SK-N-DZ (cell line): ENCODE results near the gene KCNJ6.
"Not testable (repeated sequence)": the region's sequence is repeated elsewhere in the genome, so short reads cannot be mapped to it uniquely, and the experiment has no call there.

Source experiments
- DNase-seq: peaks from one replicate; pipeline ENCODE4 v3.0.0-alpha.2; 2015; ENCODE audit warnings: low spot score

The KCNJ6 gene

GRCh38 chr21:37780991-37781983, 135.0 kb downstream of the KCNJ6 start:
- no peak for DNase-seq

- no peak for DNase-seq
Observed at GRCh38 chr21:37771181-37771580, 145.1 kb downstream of the KCNJ6 start.

DNA sequence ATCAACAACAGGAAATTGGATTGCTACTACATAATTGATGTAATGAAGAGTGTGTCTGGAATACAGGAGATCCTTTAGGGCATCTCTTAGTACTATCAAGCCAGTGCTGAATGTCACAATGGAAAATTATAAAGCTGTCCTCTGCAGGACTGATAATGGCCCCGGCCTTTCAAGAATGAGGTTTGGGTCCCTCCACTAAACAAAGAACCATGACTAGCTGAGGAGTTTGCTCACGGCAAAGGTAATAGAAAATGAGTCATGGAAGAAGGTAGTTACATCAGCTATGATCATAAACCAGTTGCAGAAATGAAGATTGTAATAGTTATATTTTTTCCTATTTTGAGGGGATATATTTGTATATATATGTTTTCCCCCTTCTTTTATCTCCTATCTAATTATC, 145.8 kb downstream of the KCNJ6 start:
- no peak for DNase-seq

GRCh38 chr21:37769656-37770055, 146.6 kb downstream of the KCNJ6 start:
- no peak for DNase-seq

DNA sequence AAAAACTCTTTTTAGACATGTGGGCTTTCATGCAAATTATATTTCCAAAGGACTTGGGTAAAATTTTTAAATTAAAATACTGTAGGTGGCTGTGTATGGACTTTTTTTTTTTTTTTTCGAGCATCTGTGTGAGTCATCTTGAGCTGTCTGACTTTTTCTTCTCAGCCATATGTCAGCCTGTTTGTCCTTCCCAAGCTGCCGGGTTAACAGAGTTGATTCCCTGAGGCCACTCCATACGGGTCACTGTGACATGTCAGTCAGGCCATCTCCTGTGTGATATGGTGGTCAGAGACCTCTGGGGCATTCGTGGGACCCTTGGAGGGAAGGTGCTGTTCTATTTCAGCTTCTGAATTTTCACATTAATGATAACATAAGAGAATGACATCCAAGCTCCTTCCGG, 148.3 kb downstream of the KCNJ6 start:
- no peak for DNase-seq

- no peak for DNase-seq
Observed at GRCh38 chr21:37766129-37766528, 150.1 kb downstream of the KCNJ6 start.

DNA sequence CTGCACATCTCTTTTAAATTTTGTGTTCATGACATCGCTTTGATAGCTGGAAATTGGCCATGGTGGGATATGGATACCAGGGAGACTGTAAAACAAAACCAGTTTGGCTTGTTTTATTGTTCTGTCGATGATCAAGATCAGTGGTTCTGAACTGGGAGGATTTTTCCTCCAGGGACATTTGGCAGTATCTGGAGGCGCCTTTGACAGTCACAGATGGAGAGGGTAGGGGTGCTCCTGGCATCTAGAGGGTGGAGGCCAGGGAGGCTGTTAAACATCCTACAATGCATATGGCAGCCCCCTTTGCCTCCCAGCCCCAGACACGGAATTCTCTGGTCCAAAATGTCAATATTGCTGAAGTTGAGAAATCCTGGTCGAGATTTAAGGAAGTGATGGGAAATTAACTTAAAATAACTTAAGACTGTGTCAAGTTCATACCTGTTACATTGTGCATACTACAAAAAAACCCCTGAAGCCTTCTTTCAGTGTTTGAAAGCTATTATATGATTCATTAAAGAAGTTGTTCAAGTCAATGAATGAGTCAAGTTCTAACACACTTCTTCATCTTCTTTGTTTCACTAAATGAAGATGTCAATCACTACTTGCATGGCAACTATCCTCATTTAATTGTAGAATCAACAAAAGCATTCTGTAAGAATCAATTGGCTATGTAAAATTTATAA, 150.9 kb downstream of the KCNJ6 start:
- DNase-seq: no peak

DNA sequence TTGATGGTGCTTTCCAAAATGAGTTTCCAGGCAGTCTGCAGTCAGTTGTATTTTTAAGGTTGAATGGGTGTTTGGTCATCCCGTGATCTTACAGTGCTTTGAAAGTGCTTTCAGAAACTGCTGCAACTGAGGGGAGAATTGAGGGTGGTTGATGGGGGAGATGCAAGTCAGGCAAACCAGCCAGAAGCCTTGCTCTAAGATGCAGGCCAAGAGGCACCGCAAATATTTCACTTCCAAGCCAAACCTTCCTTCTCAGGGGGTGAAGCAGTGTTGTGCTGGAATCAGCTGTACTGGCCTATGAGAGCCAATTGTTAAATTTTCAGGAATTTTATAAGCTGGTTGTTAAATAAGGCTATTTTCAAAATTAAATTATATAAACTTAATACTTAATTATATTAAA, 151.6 kb downstream of the KCNJ6 start:
- DNase-seq: no peak

- DNase-seq: no peak
Observed at GRCh38 chr21:37763298-37763697, 153.0 kb downstream of the KCNJ6 start.

GRCh38 chr21:37762606-37763005, 153.7 kb downstream of the KCNJ6 start:
- DNase-seq: no peak

- not testable (repeated sequence) for DNase-seq
Observed at GRCh38 chr21:37761406-37761805, 154.9 kb downstream of the KCNJ6 start.

GRCh38 chr21:37759777-37760176, 156.5 kb downstream of the KCNJ6 start:
- DNase-seq: no peak

DNA sequence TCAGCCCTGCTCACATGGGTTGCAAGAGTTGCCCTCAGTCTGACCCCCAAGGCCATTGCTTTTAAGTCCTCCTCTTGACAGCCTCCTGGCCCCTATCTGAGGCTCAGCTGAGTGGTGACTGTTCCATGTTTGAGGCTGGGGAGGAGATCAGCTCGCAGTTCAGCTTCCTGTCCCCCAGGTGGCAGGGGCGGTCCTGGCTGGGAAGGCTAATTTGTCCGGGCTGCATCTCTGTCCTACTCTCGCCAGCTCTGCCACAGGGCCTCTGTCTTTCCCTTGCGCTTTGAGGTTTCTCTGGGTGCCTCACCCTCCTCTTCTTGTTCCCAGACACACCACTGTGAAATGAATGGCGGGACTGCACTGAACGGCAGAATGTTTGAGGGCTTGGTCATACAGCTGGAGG, 157.3 kb downstream of the KCNJ6 start:
- peak; percentile 48 for DNase-seq

DNA sequence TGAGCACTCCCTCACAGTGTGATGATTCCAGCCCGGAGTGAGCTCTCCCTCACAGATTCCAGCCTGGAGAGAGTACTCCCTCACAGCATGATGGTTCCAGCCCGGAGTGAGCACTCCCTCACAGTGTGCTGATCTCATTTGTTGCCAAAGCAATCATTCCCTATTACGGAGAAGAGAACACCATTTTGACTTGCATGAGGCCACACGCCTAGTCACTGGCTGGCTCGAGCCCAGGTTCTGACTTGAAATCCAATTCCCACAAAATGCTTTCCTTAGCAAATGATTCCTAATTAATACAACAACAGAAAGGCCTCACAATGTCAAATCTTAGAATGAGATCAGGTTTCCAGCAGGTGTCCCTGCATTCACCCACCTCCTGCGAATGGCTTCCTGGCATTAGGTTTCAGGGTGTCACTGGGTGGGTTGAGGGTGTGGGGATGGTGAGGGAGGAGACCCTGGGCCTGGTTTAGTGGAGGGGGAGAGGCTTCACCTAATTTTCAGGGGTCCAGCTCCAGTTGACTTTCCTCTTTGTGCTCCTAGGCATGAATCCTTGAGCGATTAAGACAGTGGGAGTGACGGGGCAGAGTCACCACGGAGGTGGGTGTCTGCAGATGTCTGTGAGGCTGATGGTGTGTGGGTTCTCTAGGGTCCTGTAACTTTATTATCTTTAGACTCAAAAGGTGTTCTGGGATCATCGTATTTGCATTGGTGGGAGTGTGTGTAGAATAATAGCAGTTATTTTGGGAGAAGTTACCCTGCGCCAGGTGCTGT, 158.5 kb downstream of the KCNJ6 start:
- no peak for DNase-seq

GRCh38 chr21:37753122-37753599, 163.1 kb downstream of the KCNJ6 start:
- DNase-seq: peak; percentile 28

DNA sequence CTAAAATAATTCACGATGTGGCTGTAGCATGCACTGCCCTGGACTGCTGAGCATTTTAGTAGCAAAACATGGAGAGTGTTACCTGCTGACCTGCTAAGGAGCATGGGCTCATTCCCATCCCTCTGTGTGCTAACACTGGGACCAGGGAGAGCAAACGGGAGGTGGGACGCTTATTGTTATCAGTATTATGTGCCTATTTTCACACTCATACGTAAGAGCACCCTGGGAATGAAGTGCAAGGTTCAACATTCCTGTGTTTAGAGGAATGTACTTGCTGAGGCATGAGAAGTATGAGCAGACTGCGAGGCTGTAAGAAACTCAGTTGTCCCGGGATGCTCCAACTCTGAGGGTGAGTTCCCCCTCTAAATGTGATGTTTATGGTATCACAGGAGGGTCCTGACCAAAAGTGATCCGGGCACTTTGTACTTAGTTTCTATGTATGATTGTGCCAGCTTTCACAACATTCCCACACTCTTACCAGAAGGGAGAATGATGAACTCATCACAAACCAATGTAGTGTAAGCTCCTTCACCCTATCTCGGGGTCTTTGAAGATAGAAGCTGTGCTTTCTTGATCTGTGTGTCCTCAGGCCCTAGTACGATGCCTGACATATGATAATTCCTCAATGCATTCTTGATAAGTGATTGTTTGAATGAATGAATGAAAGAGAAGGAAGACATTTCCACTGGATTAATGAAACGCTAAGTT, 164.8 kb downstream of the KCNJ6 start:
- no peak for DNase-seq

DNA sequence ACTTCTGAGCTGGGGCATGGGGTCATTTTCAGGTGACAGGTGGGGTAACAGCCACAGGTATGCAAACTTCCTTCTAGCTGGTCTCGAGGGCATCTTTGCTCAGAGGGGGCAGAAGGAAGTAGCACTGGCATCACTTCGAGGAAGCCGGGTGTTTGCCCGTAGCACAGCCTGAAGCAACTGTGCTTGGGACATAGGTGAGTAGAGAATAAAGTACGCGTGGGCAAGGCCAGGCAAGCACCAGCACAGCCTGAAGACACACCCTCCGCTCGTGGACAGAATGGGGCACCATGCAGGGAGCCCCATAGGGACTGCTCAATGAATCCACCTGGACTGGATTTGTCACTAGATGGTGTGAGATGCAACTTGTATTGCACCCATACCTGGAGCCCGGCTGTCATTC, 167.1 kb downstream of the KCNJ6 start:
- DNase-seq: no peak

DNA sequence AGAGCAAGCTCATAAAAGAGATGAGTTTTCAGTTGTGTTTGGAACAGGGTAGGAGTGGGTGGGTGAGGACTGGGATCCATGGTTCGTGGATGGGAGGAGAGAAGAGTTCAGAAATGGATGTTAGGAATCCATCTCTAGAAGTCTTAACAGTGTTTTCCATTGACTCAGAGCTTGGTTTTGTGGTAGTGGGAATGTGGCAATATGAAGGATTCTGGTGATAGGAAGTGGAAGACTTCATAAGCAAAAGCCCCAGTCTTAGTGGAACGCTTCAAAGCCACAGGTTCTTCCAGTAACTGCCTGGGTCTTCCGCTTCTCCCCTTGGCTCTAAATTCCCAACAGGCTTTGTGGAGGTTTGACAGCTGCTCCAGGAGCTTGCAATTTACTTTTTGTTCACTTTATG, 167.9 kb downstream of the KCNJ6 start:
- no peak for DNase-seq

DNA sequence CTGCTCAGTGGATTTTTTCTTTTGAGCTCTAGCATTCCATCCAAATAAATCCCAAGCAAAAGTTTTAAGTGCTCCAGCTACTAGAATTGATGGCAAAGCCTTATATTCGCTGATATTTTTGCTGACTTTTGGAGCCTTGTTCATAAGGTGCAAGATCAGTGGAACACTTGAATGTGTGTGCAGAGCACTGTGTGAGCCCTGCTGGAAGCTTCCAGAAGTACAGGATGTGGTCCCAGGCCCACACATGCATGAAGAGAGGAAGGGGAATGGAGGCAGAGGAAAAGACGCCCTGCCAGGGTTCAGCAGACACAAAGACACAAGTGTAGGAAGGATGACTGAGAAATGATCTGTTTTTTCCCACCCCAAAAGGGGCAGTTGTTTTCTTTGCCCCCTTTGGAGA, 169.4 kb downstream of the KCNJ6 start:
- no peak for DNase-seq

DNA sequence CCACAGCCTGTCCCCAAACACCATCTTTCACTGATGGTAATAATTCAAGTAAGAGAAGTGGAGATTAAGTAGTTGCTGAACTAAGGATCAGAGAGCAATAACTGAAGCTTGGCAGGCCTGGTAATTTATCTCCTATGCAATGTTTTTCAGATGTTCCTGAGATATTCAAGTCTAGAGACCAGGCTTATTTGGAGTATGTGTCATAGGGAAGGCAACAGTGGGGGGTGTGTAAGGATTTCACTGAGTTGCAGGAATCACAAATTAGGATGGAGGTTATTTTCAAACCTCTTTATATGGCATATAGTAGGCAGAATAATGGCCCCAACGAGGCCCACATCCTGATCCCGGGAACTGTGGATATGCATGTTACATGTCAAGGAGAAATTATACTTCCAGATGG, 171.7 kb downstream of the KCNJ6 start:
- no peak for DNase-seq

- no peak for DNase-seq
Observed at GRCh38 chr21:37742532-37742931, 173.7 kb downstream of the KCNJ6 start.
